GM21526 (cell line): ENCODE results near the gene RPTOR.
"Not testable (repeated sequence)": the region's sequence is repeated elsewhere in the genome, so short reads cannot be mapped to it uniquely, and the experiment has no call there.

Experiments used
- ATAC-seq: cut with Tn5 transposase; IDR thresholded peaks from one replicate; pipeline ENCODE4 v1.9.1; 2021; ENCODE audit warnings: moderate library complexity; ENCODE audit not compliant: unreplicated experiment, low FRiP score

RPTOR gene

GRCh38 chr17:80753685-80754345, 209.2 kb downstream of the RPTOR start:
- ATAC-seq = no peak

GRCh38 chr17:80754846-80755245, 210.2 kb downstream of the RPTOR start:
- no peak for ATAC-seq

- ATAC-seq = no peak
Measured at GRCh38 chr17:80755650-80756405, 211.2 kb downstream of the RPTOR start.

GRCh38 chr17:80758481-80759376, 214.1 kb downstream of the RPTOR start:
- no peak for ATAC-seq

- ATAC-seq = no peak
Measured at GRCh38 chr17:80759377-80759673, 214.7 kb downstream of the RPTOR start.

- ATAC-seq = no peak
Measured at GRCh38 chr17:80760511-80760911, 215.9 kb downstream of the RPTOR start.

- ATAC-seq = no peak
Measured at GRCh38 chr17:80761110-80761871, 216.7 kb downstream of the RPTOR start.

- ATAC-seq = no peak
Measured at GRCh38 chr17:80762076-80762475, 217.4 kb downstream of the RPTOR start.

- no peak for ATAC-seq
Measured at GRCh38 chr17:80763293-80763867, 218.7 kb downstream of the RPTOR start.

GRCh38 chr17:80764627-80765145, 220.0 kb downstream of the RPTOR start:
- ATAC-seq = not testable (repeated sequence)

- no peak for ATAC-seq
Measured at GRCh38 chr17:80765241-80765961, 220.8 kb downstream of the RPTOR start.

- ATAC-seq = no peak
Measured at GRCh38 chr17:80766290-80766855, 221.7 kb downstream of the RPTOR start.

- no peak for ATAC-seq
Measured at GRCh38 chr17:80768389-80768788, 223.8 kb downstream of the RPTOR start.

GRCh38 chr17:80768936-80769335, 224.3 kb downstream of the RPTOR start:
- no peak for ATAC-seq

- ATAC-seq = no peak
Measured at GRCh38 chr17:80769516-80769915, 224.9 kb downstream of the RPTOR start.

GRCh38 chr17:80769936-80770625, 225.4 kb downstream of the RPTOR start:
- no peak for ATAC-seq

- ATAC-seq = no peak
Measured at GRCh38 chr17:80770881-80771611, 226.4 kb downstream of the RPTOR start.

GRCh38 chr17:80771612-80772005, 227.0 kb downstream of the RPTOR start:
- no peak for ATAC-seq
